HEK293T (cell line): ENCODE data around the gene TMEM107.

Experiments used
- CTCF ChIA-PET: fragments of 350-600 bp; formaldehyde crosslinking; extraction: SDS; loops from one replicate; lab custom pipeline; 2021; ENCODE audit warnings: antibody characterized with exemption, inconsistent platforms; lab: Yijun Ruan, JAX
- POLR2A ChIA-PET: fragments of 350-600 bp; formaldehyde crosslinking; extraction: SDS; loops from one replicate; lab custom pipeline; 2020; ENCODE audit warnings: antibody characterized with exemption, inconsistent platforms; lab: Yijun Ruan, JAX
- DNase-seq: peaks from one replicate; pipeline ENCODE4 v3.0.0; 2012; ENCODE audit warnings: mixed read lengths; ENCODE audit errors: extremely low spot score
- ARNT ChIP-seq: fragments of 450-650 bp; IDR thresholded peaks from 2 replicates; pipeline ENCODE4 v1.6.1; 2017; ENCODE audit warnings: mild to moderate bottlenecking
- BHLHE40 ChIP-seq: fragments of 450-650 bp; IDR thresholded peaks from 2 replicates; pipeline ENCODE4 v1.6.1; 2016; ENCODE audit warnings: mild to moderate bottlenecking, moderate library complexity, borderline replicate concordance
- CTBP1 ChIP-seq: fragments of 450-650 bp; IDR thresholded peaks from 2 replicates; pipeline ENCODE4 v1.6.1; 2016; ENCODE audit warnings: borderline replicate concordance
- ELF4 ChIP-seq: fragments of 450-650 bp; IDR thresholded peaks from 2 replicates; pipeline ENCODE4 v1.6.1; 2017; ENCODE audit warnings: antibody characterized with exemption
- FOXA1 ChIP-seq: fragments of 450-650 bp; IDR thresholded peaks from 2 replicates; pipeline ENCODE4 v1.6.1; 2016; ENCODE audit warnings: mild to moderate bottlenecking
- FOXK2 ChIP-seq: fragments of 450-650 bp; IDR thresholded peaks from 2 replicates; pipeline ENCODE4 v1.6.1; 2016; ENCODE audit warnings: mild to moderate bottlenecking
- FOXM1 ChIP-seq: fragments of 450-650 bp; IDR thresholded peaks from 2 replicates; pipeline ENCODE4 v1.6.1; 2017; ENCODE audit warnings: mild to moderate bottlenecking, borderline replicate concordance
- HDGF ChIP-seq: fragments of 450-650 bp; IDR thresholded peaks from 2 replicates; pipeline ENCODE4 v1.6.1; 2017; ENCODE audit warnings: antibody characterized with exemption, borderline replicate concordance
- L3MBTL2 ChIP-seq: fragments of 450-650 bp; conservative IDR thresholded peaks from 2 replicates; pipeline ENCODE4 v1.6.1; 2016; ENCODE audit warnings: mild to moderate bottlenecking
- LEF1 ChIP-seq: fragments of 450-650 bp; IDR thresholded peaks from 2 replicates; pipeline ENCODE4 v1.6.1; 2017; ENCODE audit warnings: mild to moderate bottlenecking, borderline replicate concordance
- NFRKB ChIP-seq: fragments of 450-650 bp; IDR thresholded peaks from 2 replicates; pipeline ENCODE4 v1.6.1; 2016; ENCODE audit warnings: mild to moderate bottlenecking, moderate library complexity
- SP1 ChIP-seq: fragments of 450-650 bp; IDR thresholded peaks from 2 replicates; pipeline ENCODE4 v1.6.1; 2017
- SUZ12 ChIP-seq: fragments of 450-650 bp; IDR thresholded peaks from 2 replicates; pipeline ENCODE4 v1.6.1; 2016; ENCODE audit warnings: mild to moderate bottlenecking
- TARDBP ChIP-seq: fragments of 450-650 bp; IDR thresholded peaks from 2 replicates; pipeline ENCODE4 v1.6.1; 2016
- ZNF384 ChIP-seq: fragments of 450-650 bp; IDR thresholded peaks from 2 replicates; pipeline ENCODE4 v1.6.1; 2016
- TF ChIP-seq, protein P1 (sequence below): fragments of 450-650 bp; IDR thresholded peaks from 2 replicates; pipeline ENCODE4 v1.6.1; 2016

TMEM107 gene

DNA sequence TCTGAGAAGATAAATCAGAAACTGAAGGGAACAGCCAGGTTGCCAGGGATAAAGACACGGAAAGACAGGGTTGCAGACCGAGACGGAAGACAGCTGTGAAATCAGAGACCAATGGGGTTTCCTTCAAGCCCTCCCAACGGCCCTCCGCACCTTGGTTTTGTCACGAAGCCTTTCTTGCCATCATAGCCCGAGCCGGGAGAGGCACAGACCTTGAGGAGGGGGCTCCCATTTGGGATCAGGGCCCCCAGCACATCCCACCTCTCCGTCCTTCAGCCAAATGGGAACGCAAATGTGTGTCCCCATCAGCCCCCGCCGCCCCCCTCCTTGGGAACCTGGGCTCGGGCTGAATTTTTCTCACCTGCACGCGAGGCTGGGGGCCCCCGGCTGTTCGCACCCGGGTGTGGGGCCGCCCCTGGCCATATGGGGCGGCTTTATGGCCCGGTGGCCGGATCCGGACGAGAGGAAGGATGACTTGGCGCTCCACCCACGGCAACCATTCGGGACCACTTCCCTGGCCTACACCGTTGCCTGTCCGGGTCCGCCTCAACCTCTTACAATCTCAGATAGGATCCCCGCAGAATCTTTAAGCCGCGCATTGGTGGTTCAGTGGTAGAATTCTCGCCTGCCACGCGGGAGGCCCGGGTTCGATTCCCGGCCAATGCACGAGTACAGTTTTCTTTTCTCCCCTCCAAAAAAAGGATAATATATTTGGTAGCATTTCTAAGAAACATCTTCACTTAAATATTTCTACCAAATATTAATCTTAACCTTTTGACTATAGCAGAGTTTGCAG is 50.8 kb downstream of the TMEM107 start:
- ChIA-PET CTCF (interaction anchor here (0.6 kb wide), 1 partner anchor 53 kb away, joined by 4 read pairs; no protein-coding TSS in a partner anchor), POLR2A (interaction anchor here (1.2 to 2.8 kb wide), 5 partner anchors 27 to 170 kb away, joined by 5 to 22 read pairs (median 9); partner anchors contain the start of genes AURKB, PER1 and SLC25A35)
- peak; percentile 73 for DNase-seq
- TF ChIP-seq ARNT: no peak
- TF ChIP-seq TARDBP: no peak; the same call in 1 of the 2 replicates
- TF ChIP-seq, protein P1, sequence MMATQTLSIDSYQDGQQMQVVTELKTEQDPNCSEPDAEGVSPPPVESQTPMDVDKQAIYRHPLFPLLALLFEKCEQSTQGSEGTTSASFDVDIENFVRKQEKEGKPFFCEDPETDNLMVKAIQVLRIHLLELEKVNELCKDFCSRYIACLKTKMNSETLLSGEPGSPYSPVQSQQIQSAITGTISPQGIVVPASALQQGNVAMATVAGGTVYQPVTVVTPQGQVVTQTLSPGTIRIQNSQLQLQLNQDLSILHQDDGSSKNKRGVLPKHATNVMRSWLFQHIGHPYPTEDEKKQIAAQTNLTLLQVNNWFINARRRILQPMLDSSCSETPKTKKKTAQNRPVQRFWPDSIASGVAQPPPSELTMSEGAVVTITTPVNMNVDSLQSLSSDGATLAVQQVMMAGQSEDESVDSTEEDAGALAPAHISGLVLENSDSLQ: no peak
- TF ChIP-seq FOXA1: no peak
- TF ChIP-seq NFRKB: no peak
- no peak for TF ChIP-seq BHLHE40
- TF ChIP-seq HDGF: no peak
- no peak for TF ChIP-seq FOXK2

GRCh38 chr17:8124350-8125153 is 51.6 kb downstream of the TMEM107 start:
- POLR2A ChIA-PET: interaction anchor here (1.0 to 2.8 kb wide), 6 partner anchors 28 to 171 kb away, joined by 3 to 22 read pairs (median 7); partner anchors contain the start of genes AURKB, PER1 and SLC25A35
- CTCF ChIA-PET: interaction anchor here (0.6 to 1.0 kb wide), 5 partner anchors 34 to 154 kb away, joined by 3 to 8 read pairs (median 3); no protein-coding TSS in a partner anchor
- no peak for DNase-seq
- TF ChIP-seq ELF4: no peak
- TF ChIP-seq, protein P1: no peak
- TF ChIP-seq ZNF384: no peak
- TF ChIP-seq SUZ12: no peak
- no peak for TF ChIP-seq SP1
- TF ChIP-seq NFRKB: no peak
- TF ChIP-seq TARDBP: no peak
- no peak for TF ChIP-seq BHLHE40
- TF ChIP-seq LEF1: no peak
- no peak for TF ChIP-seq ARNT
- no peak for TF ChIP-seq FOXM1
- TF ChIP-seq FOXA1: no peak
- TF ChIP-seq FOXK2: no peak
- TF ChIP-seq HDGF: no peak
- TF ChIP-seq CTBP1: no peak
- TF ChIP-seq L3MBTL2: no peak

GRCh38 chr17:8123695-8124349 is 52.4 kb downstream of the TMEM107 start, which contains the start of gene HES7:
Gene HES7 (minus strand): TSS chr17:8124106. CDS start chr17:8124084, 22 bp downstream.
- TF ChIP-seq L3MBTL2 (peak; percentile 57), ZNF384 (no peak)
- no peak for DNase-seq

GRCh38 chr17:8122924-8123694 is 53.1 kb downstream of the TMEM107 start:
- no peak for TF ChIP-seq FOXA1
- peak; percentile 94 for TF ChIP-seq L3MBTL2
- POLR2A ChIA-PET: interaction anchor here (0.5 to 2.8 kb wide), 8 partner anchors 12 to 172 kb away, joined by 3 to 22 read pairs (median 4); partner anchors contain the start of genes AURKB, PER1, PFAS and SLC25A35
- CTCF ChIA-PET: interaction anchor here (0.6 to 1.3 kb wide), 3 partner anchors 9 to 35 kb away, joined by 3 read pairs; no protein-coding TSS in a partner anchor
- DNase-seq: no peak

More at GRCh38 chr17:8123695-8124349, 52.4 kb downstream of the TMEM107 start, which contains the start of gene HES7:
- ChIA-PET CTCF (interaction anchor here (0.6 to 1.0 kb wide), 4 partner anchors 9 to 155 kb away, joined by 3 to 8 read pairs (median 3); no protein-coding TSS in a partner anchor), POLR2A (interaction anchor here (1.0 to 2.8 kb wide), 8 partner anchors 11 to 172 kb away, joined by 3 to 22 read pairs (median 4); partner anchors contain the start of genes AURKB, PER1 and SLC25A35)
